Smooth muscle cell (in vitro differentiated cells): Measurements from ENCODE around the gene MGAT3. TPM values are rescaled to one million over a fixed set of nuclear protein-coding genes. Genes with fewer than 3 reads are reported as not detected.
A peak's percentile ranks its signal among the peaks of the same experiment; 100 is the strongest.

Experiments used
- DNase-seq: peaks from one replicate; lab custom pipeline; 2025; ENCODE audit not compliant: unreplicated experiment; lab: John Stamatoyannopoulos, UW
- H2AFZ ChIP-seq: fragments of 200-600 bp; sonication (generic); 2 replicates; pipeline ENCODE4 v1.6.0; 2016; ENCODE audit warnings: antibody characterized with exemption, low read depth, mild to moderate bottlenecking
- H3F3A ChIP-seq: fragments of 200-600 bp; sonication (generic); 2 replicates; pipeline ENCODE4 v1.6.0; 2017; ENCODE audit warnings: antibody characterized with exemption, low read depth
- H3K27ac ChIP-seq: fragments of 200-600 bp; sonication (generic); 2 replicates; pipeline ENCODE4 v1.5.1; 2016; ENCODE audit warnings: low read depth, mild to moderate bottlenecking
- H3K27me3 ChIP-seq: fragments of 200-600 bp; sonication (generic); 2 replicates; pipeline ENCODE4 v1.6.1; 2016; ENCODE audit warnings: low read depth, mild to moderate bottlenecking
- H3K36me3 ChIP-seq: fragments of 200-600 bp; sonication (generic); 2 replicates; pipeline ENCODE4 v1.5.1; 2016; ENCODE audit warnings: low read depth
- H3K4me1 ChIP-seq: fragments of 200-600 bp; sonication (generic); 2 replicates; pipeline ENCODE4 v1.5.1; 2016; ENCODE audit warnings: low read depth
- H3K4me2 ChIP-seq: fragments of 200-600 bp; sonication (generic); 2 replicates; pipeline ENCODE4 v1.6.0; 2016; ENCODE audit warnings: mild to moderate bottlenecking
- H3K4me3 ChIP-seq: fragments of 200-600 bp; sonication (generic); 2 replicates; pipeline ENCODE4 v1.5.1; 2016; ENCODE audit warnings: mild to moderate bottlenecking
- H3K79me2 ChIP-seq: fragments of 200-600 bp; sonication (generic); 2 replicates; pipeline ENCODE4 v1.6.0; 2016; ENCODE audit warnings: low read depth, mild to moderate bottlenecking
- H3K9ac ChIP-seq: fragments of 200-600 bp; sonication (generic); 2 replicates; pipeline ENCODE4 v1.6.0; 2016; ENCODE audit warnings: low read depth
- H3K9me3 ChIP-seq: fragments of 200-600 bp; sonication (generic); replicated peaks from 2 replicates; pipeline ENCODE4 v1.5.1; 2016; ENCODE audit warnings: low read depth
- H4K20me1 ChIP-seq: fragments of 200-600 bp; sonication (generic); 2 replicates; pipeline ENCODE4 v1.6.0; 2016; ENCODE audit warnings: low read depth
- WGBS: methylation state at CpG from one replicate; pipeline ENCODE4 v1.1.7; 2016; ENCODE audit warnings: low lambda C conversion rate; 5-methylcytosine and 5-hydroxymethylcytosine counted together
- polyA plus RNA-seq: library from polyadenylated mRNA; unstranded; fragments of >200 nt; fragmentation: Nextera tagmentation; extraction: Ambion mirVana; gene quantifications from 2 replicates; pipeline ENCODE4 v1.2.1, GENCODE V29; 2016
- total RNA-seq: library from RNA; depleted of rRNA; stranded (reverse); fragments of >200 nt; gene quantifications from 2 replicates; pipeline ENCODE4 v1.2.3, GENCODE V29; 2014
- TF ChIP-seq, protein P1 (sequence below): fragments of 200-600 bp; sonication (generic); IDR thresholded peaks from 2 replicates; pipeline ENCODE4 v1.5.1; 2017; ENCODE audit warnings: borderline replicate concordance, mild to moderate bottlenecking, antibody characterized with exemption; ENCODE audit not compliant: insufficient read depth, poor library complexity, severe bottlenecking

The MGAT3 gene
- total and polyA plus RNA-seq, 2 experiments from 2014 or later: 3.9 to 7.8 TPM

- H3K4me2 ChIP-seq: no peak overlapping the region
- H2AFZ ChIP-seq: no peak overlapping the region
- TF ChIP-seq, protein P1, sequence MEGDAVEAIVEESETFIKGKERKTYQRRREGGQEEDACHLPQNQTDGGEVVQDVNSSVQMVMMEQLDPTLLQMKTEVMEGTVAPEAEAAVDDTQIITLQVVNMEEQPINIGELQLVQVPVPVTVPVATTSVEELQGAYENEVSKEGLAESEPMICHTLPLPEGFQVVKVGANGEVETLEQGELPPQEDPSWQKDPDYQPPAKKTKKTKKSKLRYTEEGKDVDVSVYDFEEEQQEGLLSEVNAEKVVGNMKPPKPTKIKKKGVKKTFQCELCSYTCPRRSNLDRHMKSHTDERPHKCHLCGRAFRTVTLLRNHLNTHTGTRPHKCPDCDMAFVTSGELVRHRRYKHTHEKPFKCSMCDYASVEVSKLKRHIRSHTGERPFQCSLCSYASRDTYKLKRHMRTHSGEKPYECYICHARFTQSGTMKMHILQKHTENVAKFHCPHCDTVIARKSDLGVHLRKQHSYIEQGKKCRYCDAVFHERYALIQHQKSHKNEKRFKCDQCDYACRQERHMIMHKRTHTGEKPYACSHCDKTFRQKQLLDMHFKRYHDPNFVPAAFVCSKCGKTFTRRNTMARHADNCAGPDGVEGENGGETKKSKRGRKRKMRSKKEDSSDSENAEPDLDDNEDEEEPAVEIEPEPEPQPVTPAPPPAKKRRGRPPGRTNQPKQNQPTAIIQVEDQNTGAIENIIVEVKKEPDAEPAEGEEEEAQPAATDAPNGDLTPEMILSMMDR: no peak
- H3K4me3 ChIP-seq: no peak overlapping the region
- H3K9me3 ChIP-seq: no peaks in the 10 kb centered on the region
- no peaks in the 10 kb centered on the region for H3K79me2 ChIP-seq
- no peak for DNase-seq
- no peaks in the 10 kb centered on the region for H3K36me3 ChIP-seq
- no peak overlapping the region for H3K9ac ChIP-seq
- WGBS: 100% methylated on average over 3 of the region's 3 CpGs
- H3K27ac ChIP-seq: no peak overlapping the region
- H3K27me3 ChIP-seq: no peaks in the 10 kb centered on the region
- peaks cover 4% of the 10 kb centered on the region for H3K4me1 ChIP-seq
- H4K20me1 ChIP-seq: peaks cover 17% of the 10 kb centered on the region
- H3F3A ChIP-seq: peaks cover 12% of the 10 kb centered on the region
Observed at GRCh38 chr22:39492186-39492585, 35.4 kb downstream of the MGAT3 start.

DNA sequence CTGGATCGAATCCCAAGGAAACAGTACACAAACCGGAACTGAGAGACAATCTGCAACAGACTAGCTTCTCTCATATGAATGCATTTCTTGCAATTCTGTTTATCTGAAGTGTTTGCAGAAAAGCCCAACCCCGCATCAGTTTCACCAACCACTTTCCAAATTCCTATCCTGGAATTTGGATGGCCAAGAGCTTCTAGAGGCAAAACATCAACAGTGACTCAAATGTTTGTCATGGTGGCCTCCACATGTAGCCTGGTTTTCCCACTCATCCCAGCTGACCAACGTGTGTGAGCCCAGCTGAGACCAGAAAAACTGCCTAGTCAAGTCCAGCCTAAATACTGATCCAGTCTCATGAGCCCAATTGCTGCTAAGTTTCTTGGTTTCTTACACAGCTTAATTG lies 36.9 kb downstream of the MGAT3 start:
- Histone ChIP-seq H3K27ac (peak overlapping the region; percentile 48), H3K9me3 (no peaks in the 10 kb centered on the region), H4K20me1 (peaks cover 17% of the 10 kb centered on the region), H3K79me2 (no peaks in the 10 kb centered on the region), H3K4me1 (peaks cover 8% of the 10 kb centered on the region), H3K27me3 (no peaks in the 10 kb centered on the region), H3F3A (peaks cover 12% of the 10 kb centered on the region), H3K36me3 (no peaks in the 10 kb centered on the region), H2AFZ (no peak overlapping the region), H3K4me3 (no peak overlapping the region), H3K9ac (no peak overlapping the region), H3K4me2 (peak overlapping the region; percentile 33)
- no peak for DNase-seq
- WGBS: 47% methylated on average over 4 of the region's 4 CpGs
- TF ChIP-seq, protein P1: no peak

DNA sequence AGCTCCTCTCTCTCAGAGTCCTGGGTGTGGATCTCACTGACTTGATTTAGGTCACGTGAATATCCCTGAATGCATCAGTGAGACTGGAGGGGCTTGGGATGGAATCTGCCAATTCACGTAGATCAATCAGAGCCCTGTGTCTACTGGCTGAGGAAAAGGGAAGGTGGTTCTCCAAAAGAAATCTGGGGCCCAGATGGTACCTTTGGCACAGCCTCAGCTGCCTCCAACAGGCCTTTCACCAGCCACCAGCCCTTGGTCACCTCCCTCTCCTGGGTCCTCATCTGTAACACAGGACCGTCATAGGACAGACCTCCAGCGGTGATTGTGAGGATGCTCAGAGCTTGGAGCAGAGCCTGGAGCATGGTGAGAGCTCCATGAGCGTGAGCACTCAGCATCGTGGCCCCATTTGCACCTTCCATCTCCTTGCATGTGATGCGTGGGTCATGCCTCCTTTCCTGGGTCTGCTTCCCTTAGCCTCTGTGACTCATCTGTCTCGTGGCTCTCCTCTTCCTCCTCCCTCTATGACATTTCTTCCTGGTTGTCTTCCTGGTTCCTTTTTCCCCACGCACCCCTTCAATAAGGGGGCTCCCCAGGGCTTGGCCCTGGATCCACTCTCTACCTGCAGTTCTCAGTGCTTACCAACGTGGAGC lies 37.8 kb downstream of the MGAT3 start:
- Histone ChIP-seq H3K79me2 (no peaks in the 10 kb centered on the region), H3K27ac (peak overlapping the region; percentile 48), H3K4me2 (peak overlapping the region; percentile 33), H4K20me1 (peaks cover 16% of the 10 kb centered on the region), H3F3A (peaks cover 12% of the 10 kb centered on the region), H3K36me3 (no peaks in the 10 kb centered on the region), H3K4me3 (no peak overlapping the region), H3K4me1 (peaks cover 11% of the 10 kb centered on the region), H3K27me3 (no peaks in the 10 kb centered on the region), H3K9me3 (no peaks in the 10 kb centered on the region), H2AFZ (no peak overlapping the region), H3K9ac (no peak overlapping the region)
- TF ChIP-seq, protein P1: no peak
- WGBS: 85% methylated on average over 10 of the region's 10 CpGs
- no peak for DNase-seq
